ENCODE data around the gene DGCR8.

The DGCR8 gene

DNA sequence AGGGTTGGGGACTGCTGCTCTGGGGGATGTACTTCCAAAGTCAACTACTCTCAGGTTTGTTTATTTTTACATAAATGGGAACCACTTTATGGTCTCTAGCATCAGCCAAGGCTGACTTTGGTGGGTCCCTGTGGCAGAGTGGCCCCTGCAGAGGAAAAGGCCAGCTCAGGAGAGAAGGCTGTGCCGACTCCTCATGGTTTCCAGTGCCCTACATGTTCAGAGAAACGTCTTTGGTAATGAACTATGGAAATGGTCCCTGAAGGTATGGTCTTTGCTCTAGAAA is 48.5 kb downstream of the DGCR8 start:
- no peak for DNase-seq

DNA sequence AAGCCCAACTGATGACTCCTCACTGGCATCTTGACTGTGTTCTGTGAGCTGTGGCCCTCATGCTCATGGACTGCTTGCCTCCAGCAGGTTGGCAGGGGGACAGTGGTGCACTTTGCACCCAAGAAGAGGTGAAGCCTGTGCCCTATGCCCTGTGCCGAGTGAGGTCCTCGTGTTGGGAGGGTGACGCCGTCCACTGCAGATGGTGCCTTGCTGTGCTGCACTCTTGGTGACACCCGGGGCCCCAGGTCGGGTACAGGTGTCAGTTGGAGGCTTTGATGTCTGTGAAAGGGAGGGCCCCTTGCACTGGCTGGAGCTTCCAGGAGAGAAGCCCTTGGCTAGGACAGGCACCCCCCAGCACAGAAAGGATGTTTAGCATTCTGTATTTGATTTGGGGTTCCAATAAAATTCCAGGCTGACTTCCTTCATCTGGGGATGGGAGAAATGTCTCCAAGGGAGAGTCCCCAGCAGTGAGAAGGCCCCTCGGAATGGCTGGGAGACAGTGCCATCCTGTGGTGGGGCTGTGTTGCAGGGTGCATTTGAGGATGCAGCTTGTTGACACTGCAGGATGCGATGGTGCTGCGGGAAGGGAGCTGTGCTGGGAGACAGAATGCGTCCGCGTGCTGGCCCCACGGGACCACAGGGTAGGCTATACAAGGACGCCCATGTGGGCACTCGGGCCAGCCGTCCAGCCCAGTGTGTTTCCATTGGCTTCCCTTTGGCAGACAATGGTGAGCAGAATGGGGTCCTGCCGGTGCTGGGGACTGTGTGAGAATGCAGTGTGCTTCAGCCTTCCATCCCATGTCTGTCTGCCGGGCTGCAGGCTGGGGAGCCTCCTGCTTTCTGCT is 49.1 kb downstream of the DGCR8 start:
- peak; percentile 65 for DNase-seq

DNA sequence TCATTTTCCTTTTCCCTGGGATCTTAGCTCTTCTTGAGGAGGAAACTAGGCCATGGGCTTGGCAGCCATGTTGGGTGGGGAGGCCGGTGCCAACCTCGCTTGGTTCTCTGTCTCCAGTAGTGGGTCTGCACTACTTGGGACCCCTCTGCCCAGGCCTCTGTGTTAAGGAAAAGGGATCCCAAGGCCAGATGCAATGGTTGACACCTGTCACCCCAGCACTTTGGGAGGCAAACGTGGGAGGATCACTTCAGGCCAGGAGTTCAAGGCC is 49.6 kb downstream of the DGCR8 start:
- DNase-seq = no peak

DNA sequence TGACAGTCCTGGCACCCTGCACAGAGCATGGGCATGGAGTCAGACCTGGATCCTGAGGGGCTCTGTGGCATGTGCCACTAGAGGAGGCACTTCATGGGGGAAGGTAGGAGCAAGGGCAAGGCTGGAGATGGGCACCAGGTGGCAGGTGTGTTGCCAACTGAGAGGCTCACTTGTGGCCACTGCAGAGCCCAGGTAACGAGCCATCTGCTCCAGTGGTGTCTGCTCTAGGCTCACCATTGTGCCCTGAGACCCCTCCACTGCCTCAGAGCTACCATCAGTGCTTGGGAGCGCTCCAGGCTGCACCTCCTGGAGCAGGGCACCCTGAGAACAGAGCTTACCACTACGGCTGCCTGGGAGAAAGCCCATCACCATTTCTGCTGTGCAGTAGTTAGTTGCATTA is 50.3 kb downstream of the DGCR8 start:
- peak; percentile 25 for DNase-seq

DNA sequence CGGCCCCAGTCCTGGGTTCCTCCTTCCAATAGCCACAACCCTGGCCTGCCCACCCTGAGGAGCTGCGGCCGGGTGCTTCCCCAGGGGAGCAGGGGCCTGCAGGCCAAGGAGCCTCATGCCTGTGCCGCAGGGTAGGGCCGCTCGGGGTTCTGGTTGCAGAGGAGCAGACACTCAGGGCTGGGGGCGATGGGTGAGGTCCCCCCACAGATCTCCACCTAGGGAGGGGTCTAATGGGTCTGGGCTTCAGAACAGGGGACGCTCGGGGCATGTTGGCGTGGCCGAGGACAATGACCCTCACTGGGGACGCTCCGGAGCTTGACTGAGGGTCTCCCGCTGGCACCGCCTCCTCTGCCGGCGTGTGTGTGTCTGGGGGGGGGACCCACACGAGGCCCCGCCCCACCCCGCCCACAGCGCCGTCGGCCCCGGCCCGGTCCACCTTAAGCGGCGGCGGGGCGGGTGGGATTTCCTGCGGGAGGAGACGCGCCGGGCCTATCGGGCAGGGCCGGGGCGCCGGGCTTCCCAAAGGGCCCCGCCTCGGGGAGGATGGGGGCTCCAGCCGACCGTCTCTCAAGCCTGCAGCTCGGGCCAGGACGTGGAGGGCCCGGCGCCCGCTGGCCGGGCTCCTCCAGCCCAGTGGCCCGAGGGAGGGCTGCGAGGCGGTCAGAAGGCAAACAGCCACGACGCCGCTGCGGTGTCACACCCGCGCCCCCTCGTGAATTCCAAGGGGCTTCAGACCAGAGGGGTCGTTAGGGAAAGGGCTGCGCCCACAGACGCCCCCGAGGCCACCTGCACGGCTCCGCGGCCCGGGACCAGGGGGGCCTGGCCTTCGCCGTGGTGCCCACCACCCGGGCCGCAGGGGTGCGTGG is 50.9 kb downstream of the DGCR8 start:
- peak; percentile 83 for DNase-seq

DNA sequence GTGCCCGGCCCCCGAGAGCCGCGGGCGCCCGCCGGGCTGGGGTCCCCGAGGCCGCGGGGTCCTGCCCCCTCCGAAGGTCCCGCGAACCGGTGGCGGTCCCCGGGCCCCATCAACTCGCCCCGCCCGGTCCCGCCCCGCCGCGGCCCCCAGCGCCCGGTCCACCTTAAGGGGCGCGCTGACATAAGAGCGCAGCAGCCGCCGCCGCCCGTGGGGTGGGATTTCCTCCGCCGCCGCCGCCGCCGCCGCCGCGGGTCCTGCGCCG is 51.5 kb downstream of the DGCR8 start, which contains the start of gene ZDHHC8:
TSS of gene ZDHHC8 (plus strand) at position 208 of the 262 bp plus-strand sequence. CDS start 144 bp downstream, outside the sequence.
- DNase-seq = peak; percentile 55

DNA sequence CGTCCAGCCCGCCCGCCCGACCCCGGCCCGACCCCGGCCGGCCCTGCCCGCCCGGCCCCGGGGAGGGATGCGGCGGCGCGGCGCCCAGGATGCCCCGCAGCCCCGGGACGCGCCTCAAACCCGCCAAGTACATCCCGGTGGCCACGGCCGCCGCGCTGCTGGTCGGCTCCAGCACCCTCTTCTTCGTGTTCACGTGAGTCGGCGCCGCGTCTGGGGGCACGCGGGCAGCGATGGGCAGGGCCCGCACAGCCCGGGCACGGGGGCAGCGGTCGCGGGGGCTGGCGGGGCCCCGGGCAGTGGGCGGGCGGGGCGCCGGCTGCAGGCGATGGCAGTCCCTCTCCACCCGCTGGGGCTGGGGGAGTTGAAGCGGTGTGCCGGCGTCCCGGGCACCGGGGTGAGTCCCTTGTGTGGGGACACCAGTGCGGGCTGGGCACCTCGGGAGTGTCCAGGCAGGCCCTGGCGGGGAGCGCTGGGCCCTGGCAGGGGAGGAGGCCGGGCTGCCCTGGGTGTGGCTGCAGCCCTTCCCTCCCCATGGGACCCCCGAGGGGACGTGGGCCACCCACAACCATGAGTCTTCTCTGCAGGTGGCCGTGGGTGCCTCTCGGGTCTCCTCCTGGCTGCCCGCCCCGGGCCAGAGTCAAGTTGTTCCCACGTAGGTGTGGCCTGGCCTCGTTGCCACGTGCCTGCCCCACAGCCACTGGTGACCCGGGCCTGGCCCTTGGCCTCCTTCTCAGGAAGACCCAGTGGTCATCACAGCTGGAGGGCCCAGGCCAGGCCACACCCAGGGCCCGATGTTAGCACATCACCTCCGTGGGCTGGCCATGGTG is 52.0 kb downstream of the DGCR8 start:
- DNase-seq = peak; percentile 11

DNA sequence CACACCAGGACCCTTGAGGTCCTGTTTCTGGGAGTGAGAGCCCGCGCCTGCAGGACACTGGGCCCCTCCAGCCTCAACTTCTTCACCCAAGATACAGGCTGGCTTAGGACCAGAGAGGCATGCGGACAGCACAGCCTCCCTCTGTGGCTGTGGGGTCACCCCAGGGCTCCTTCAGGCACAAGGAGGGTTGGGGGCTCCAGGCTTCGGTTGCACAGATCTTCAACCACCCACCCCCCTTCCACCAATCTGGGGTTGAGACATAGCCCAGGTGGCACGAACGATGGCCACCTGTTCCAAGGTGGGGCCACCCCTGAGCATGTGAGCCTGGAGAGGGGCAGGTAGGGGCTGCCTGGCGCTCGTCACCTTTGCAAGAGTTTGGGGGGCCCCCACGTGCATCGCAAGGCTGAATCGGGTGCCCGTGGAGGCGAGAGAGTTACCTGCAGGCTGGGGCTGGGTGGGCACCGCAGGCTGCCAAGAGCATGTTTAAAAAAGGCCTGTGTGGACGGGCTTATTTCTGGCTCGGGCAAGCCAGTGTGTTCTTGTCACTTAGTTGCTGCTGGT is 52.7 kb downstream of the DGCR8 start:
- DNase-seq = no peak

DNA sequence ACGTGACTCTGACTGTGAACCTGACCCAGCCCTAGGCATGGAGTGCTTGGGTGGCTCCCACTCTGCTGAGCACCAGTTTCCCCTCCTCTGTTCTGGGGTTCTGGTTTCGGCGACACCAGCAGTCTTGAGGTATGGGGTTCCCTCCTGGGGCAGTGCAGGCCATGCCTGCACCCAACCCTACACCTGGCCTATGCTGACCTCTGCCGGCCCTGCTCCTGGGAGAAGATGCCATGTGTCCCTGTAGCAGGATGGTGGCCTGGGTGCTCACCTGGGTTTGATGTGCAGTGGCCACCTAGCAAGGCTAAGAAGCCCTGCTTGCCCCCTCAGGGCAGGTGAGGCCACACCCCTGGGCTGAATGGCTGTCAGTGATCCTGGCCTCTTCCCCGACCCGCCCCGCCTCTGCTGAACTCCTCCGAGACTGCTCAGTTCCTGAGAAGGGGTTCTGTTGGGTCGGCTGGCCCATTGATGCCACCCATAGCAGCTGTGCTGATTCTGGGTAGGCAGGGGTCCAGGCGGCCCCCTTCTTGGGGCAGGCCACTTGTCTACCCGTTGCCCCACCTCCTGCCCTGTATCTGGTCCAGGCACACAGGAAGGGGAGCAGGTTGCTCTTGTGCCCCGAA is 54.0 kb downstream of the DGCR8 start:
- DNase-seq = no peak

DNA sequence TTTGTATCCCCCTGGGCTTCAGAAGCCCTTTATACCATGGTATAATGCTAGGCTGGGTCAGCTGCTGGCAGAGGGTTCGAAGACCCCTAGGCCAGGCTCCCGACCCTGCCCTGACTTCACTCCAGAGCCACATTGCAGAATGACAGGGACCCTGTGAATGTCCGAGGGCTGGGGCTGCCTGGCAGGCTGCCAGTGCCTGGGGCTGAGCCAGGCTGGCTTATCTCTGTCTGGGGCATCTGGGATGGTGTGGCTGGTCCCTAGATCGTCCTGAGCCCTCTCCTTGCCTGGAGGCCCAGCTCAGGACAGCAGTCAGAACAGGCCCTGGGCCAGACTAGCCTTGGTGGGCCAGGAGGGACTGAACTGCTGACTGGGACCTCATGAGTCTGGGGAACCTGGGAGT is 55.2 kb downstream of the DGCR8 start:
- no peak for DNase-seq

DNA sequence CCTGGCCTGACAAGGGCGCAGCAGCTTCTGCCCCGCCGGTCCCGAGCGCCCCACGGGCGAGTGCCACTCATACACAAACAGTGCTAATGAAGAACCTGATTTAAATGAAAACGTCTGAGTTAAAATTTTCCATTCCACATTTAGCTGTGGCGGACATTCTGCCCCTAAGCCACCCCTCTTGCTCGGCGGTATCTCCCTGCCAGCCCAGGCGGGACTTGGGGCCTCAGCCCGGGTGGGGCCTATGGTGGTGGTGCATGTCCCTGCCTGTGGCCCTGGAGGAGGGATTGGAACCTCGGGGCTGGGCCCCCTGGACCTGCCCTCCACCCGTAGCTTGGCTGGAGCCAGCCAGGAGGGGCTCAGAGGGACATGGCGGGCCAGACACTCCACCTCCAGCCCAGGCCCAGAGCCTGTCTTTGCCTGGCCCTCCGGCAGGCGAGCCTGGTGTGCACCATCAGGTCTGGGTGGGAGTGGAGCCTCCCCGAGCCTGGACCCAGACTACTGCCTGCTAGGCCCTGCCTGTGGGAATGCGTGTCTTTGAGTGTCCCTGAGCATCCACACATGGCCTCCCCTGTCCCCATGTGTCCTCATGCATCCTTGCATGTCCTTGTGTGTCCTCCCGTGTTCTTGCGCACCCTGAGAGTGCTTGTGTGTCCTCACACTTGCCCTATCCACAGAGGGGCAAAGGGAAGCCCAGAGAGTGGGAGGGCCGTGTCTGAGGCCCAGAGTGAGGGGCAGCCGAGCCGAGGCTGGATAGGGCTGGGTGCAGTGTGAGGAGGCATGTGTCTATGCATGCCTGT is 56.0 kb downstream of the DGCR8 start:
- DNase-seq = no peak

DNA sequence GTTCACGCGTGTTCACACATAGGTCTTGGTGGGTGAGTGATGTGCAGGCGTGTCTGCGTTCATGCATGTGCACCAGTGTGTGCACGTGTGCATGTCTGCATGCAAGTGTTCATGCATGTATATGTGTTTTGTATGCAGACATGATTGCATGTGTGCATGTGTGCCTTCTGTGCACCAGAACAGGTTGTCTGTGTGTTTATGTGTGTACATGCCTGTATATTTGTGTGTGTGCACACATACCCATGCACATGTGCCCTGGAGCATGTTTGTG is 56.5 kb downstream of the DGCR8 start:
- no peak for DNase-seq

DNA sequence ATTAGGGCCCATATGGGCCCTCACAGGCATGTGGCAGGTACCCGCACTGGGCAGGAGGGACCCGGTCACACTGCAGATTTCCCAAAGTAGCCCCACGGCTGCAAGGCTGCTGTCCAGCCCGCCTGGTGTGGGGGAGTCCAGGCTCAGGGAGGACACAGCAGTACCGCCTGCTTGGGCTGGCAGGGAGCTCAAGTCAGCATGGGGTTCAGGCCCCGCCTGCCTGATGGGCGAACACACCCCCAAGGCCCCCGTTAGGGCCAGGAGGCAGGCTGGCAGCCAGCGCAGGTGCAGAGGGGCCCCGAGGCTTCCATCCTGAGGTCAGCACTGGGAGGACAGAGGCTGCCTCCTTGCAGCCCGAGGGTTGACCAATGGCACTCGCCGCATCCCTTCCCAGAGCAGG is 57.1 kb downstream of the DGCR8 start:
- no peak for DNase-seq

DNA sequence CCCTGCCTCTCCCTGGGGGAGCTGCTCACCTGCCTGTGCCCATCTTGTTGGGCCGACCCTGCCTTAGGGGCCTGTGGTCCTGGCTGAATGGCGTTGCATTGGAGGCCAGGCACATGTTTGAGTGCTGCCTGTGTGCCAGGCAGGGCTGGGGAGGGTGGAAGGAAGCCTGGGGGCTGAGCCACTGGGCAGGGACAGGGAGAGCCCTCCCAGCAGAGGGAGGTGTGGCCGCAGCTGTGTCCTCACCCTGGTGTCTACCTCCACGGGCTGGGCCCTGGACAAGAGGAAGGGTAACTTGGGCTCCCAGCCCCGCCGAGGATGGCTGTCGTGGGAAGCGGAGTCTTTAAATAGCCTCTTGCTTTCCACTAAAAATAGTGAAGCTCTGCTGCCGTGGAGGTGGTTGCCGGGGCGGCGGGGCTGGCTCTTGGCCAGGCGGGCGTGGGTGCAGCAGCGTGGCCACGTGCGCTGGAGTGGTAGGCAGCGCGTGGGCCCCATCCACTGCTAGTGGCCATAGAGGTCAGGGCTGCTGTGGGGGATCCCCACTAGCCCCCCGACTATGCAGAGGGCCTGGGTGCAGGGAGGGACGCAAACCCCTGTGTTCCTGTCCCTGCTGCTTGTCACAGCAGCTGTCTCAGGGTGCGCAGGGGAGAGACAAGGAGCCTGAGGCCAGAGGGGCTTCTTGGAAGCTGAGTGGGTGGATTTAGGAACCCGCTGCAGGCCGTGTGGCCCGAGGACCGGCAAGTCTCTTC is 57.8 kb downstream of the DGCR8 start:
- no peak for DNase-seq

DNA sequence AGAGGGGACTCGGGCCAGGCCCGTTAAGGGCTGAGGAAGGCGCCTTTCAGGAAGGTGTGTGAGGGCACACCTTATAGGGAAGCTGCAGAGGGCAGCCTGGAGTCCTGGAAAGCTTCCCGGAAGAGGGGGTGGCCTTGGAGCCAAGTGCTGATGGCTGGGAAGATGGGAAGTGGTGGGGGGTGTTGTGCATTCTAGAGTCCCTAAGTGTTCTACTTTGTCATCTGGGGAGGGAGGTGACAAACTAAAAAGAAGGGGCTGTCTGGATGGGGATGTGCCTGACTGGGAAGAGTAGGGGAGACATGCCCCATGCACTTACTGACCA is 58.3 kb downstream of the DGCR8 start:
- DNase-seq = no peak

DNA sequence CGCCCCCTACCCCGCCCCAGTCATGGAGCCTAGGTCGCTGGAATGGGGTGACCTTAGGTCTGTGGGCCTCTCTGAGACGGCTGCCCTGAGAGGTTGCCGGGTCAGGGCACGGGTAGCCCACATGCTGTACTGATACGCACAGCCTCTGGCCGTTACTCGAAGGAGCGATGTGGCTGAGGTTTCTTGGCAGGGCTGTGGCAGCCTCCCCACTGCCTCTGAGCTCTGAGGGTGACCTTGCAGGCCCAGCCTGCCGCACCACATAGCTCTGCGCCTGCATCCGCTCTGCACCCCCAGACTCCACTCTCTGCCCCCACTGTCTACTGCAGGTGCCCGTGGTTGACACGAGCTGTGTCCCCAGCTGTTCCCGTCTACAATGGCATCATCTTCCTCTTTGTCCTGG is 58.8 kb downstream of the DGCR8 start:
- DNase-seq = no peak

DNA sequence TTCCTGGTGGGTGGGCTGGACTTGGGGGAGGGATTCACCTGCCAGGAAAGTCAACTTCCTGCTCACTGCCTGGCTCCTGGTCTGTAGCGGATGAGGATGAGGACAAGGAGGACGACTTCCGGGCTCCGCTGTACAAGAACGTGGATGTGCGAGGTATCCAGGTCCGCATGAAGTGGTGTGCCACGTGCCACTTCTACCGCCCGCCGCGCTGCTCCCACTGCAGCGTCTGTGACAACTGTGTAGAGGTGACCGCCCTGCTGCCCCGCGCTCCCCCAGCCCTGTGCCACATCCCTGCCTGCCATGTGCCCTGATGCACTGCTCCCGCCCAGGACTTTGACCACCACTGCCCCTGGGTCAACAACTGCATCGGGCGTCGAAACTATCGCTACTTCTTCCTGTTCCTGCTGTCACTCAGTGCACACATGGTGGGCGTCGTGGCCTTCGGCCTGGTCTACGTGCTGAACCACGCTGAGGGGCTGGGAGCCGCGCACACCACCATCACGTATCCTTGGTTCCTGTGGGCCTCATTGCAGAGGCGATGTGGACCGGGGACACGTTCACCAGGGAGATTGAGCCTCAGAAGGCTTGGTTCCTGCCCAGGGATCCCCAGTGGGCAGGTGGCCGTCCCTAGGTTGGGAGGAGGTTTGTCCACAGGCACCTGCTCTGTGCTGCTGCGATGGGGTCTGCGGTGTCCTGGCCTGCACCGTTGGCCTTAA is 59.5 kb downstream of the DGCR8 start:
- no peak for DNase-seq

DNA sequence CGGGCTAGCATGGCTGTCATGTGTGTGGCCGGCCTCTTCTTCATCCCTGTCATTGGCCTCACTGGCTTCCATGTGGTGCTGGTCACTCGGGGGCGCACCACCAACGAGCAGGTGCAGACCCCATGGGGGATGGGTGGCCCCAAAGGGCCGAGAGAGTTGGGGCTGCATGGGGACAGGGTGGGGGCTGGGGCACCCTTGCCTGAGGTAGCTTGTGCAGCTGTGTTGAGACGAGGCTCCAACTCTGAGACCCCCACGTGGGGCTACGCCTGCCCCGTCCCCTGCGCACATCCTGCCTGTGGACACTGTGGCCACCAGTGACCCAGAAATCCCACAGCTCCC is 60.0 kb downstream of the DGCR8 start:
- DNase-seq = no peak

DNA sequence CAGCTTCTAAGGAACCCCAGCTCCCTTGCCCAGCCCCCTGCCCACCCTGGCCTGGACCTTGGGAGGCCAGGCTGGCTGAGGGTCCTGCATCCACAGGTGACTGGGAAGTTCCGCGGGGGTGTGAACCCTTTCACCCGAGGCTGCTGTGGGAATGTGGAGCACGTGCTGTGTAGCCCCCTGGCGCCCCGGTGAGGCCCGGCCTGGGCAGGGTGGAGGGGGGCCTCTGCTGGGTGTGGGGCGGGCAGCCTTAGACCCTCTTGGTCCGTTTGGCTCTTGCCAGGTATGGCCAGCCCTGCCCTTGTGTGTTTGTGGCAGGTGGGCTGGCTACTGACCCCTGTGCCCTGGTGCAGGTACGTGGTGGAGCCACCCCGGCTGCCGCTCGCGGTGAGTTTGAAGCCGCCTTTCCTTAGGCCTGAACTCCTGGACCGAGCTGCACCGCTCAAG is 60.5 kb downstream of the DGCR8 start:
- DNase-seq = no peak

DNA sequence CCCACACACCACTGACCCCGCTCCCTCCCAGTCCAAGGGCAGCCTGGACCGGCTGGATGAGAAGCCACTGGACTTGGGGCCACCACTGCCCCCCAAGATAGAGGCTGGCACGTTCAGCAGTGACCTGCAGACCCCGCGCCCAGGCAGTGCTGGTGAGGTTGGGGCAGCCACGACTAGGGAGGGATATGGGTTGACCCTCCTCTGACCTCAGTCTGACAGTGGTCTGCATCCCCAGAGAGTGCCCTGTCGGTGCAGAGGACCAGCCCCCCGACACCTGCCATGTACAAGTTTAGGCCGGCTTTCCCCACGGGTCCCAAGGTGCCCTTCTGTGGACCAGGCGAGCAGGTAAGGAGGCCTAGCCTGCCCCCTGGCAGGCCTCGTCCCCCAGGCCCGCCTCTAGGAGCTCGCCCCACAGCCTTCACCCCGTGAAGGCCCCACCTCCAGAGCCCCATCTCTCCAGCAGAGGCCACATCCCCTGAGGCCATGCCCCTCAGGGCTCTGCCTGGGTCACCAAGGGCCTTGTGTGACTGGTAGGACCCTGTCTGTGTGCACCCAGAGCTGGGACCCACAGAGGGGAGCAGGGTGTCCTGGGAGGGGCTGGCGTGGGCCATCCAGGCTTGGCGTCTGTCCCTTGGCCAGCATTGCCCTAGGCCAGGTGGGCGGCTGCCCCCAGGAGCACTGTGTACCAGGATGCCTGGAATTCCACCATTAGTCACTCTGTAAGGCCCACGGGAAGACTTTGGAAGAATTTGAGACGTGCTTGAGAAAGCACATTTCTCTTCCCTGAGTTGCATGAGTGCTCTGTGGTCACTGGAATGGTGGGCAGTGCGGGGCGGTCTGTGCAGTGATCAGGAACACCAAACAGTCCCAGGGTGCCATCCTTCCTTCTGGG is 61.4 kb downstream of the DGCR8 start:
- DNase-seq = no peak
